GM23248 (cell line): Measurements from ENCODE around the gene ABCC4.

Experiments used
- EZH2 ChIP-seq: fragments of 200-600 bp; sonication (generic); IDR thresholded peaks from 2 replicates; pipeline ENCODE4 v1.6.1; 2018; ENCODE audit warnings: antibody characterized with exemption, mild to moderate bottlenecking; ENCODE audit not compliant: insufficient read depth, poor library complexity, severe bottlenecking
- EZH2phosphoT487 ChIP-seq: fragments of 200-600 bp; sonication (generic); IDR thresholded peaks from 2 replicates; pipeline ENCODE4 v1.6.1; 2018; ENCODE audit warnings: antibody characterized with exemption, moderate library complexity, mild to moderate bottlenecking, low read depth; ENCODE audit not compliant: insufficient read depth

- TF ChIP-seq EZH2 (no peak), EZH2phosphoT487 (no peak)
Measured at GRCh38 chr13:95180513-95181245, 120.6 kb downstream of the ABCC4 start.
